Peyer's patch (tissue), 4 donors: ENCODE data around the gene KDM5A. TPM values are rescaled to one million over a fixed set of nuclear protein-coding genes. Genes with fewer than 3 reads are reported as not detected.

Source experiments
- DNase-seq, 3 donors: peaks; one replicate each; pipeline ENCODE4 v3.0.0-alpha.2; 2017 to 2019
- H3K27ac ChIP-seq, 4 donors: fragments of 200-600 bp; sonication (generic); one replicate each; pipeline ENCODE4 v1.5.1; 2016 to 2019
- H3K27me3 ChIP-seq, 2 donors: fragments of 200-600 bp; sonication (generic); one replicate each; pipeline ENCODE4 v1.5.1; 2019
- H3K36me3 ChIP-seq, 3 donors: fragments of 200-600 bp; sonication (generic); one replicate each; pipeline ENCODE4 v1.5.1; 2016 to 2019
- H3K4me1 ChIP-seq, 4 donors: fragments of 200-600 bp; sonication (generic); one replicate each; pipeline ENCODE4 v1.5.1; 2016 to 2019
- H3K4me3 ChIP-seq, 4 donors: fragments of 200-600 bp; sonication (generic); 1 replicate in 3 of 4; 2 replicates in 1 of 4; pipeline ENCODE4 v1.5.1; 2016 to 2019; ENCODE audit warnings: mild to moderate bottlenecking in 1 of 4
- H3K9me3 ChIP-seq, 4 donors: fragments of 200-600 bp; sonication (generic); one replicate each; pipeline ENCODE4 v1.5.1; 2016 to 2019; ENCODE audit warnings: mild to moderate bottlenecking in 1 of 4
- POLR2A ChIP-seq, 2 donors: fragments of 450-650 bp; IDR thresholded peaks; one replicate each; pipeline ENCODE4 v1.5.1; 2017; ENCODE audit warnings: antibody characterized with exemption in 2 of 2, mild to moderate bottlenecking in 2 of 2, moderate library complexity in 2 of 2
- total RNA-seq, 4 donors: library from RNA; depleted of rRNA; stranded (reverse); fragments of >200 nt; gene quantifications; one replicate each; pipeline ENCODE4 v1.1.0, GENCODE V29; 2016
- TF ChIP-seq, protein P1 (sequence below), 6 experiments: fragments of 450-650 bp in 4 of 6; fragments of 200-600 bp in 2 of 6; sonication (generic) in 1 of 6; IDR thresholded peaks; one replicate each; pipeline ENCODE4 v1.5.1; 2017 to 2019; ENCODE audit warnings: antibody characterized with exemption in 6 of 6, mild to moderate bottlenecking in 3 of 6, moderate library complexity in 1 of 6

Gene KDM5A
- total RNA-seq, 4 donors from 2014 or later = 38.8 to 72.7 (median 60.8) TPM

DNA sequence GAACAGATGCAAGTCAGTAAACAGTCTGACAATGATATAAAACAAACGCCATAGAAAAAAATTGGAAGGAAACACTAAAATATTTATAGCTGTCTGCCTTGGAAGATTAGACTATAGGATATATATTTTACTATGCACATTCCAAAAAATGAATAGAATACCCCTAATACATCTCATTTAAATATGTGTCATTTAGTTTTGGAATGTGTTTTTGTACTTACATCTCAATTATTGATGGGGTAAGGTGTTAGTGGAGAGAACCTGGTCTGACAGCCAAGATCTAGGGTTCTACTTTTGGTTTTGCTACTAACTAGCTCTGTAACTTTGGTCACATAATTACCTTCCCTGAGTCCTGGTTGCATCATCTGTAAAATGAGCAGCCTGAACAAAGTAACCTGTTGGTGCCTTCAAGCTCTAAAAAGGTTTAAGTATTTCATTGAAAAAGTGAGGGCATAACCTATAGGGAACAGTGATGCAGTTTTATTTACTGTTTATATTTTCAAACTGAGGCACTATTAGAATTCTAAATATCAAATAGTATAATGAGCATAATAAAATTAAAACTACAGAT lies 97.9 kb downstream of the KDM5A start:
- TF ChIP-seq, protein P1, sequence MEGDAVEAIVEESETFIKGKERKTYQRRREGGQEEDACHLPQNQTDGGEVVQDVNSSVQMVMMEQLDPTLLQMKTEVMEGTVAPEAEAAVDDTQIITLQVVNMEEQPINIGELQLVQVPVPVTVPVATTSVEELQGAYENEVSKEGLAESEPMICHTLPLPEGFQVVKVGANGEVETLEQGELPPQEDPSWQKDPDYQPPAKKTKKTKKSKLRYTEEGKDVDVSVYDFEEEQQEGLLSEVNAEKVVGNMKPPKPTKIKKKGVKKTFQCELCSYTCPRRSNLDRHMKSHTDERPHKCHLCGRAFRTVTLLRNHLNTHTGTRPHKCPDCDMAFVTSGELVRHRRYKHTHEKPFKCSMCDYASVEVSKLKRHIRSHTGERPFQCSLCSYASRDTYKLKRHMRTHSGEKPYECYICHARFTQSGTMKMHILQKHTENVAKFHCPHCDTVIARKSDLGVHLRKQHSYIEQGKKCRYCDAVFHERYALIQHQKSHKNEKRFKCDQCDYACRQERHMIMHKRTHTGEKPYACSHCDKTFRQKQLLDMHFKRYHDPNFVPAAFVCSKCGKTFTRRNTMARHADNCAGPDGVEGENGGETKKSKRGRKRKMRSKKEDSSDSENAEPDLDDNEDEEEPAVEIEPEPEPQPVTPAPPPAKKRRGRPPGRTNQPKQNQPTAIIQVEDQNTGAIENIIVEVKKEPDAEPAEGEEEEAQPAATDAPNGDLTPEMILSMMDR (IDR thresholded peaks at IDR 0.05) = no peak
- TF ChIP-seq POLR2A (IDR thresholded peaks at IDR 0.05) = no peak
- no peaks in the 10 kb centered on the region for H3K4me1 ChIP-seq
- H3K27me3 ChIP-seq = no peaks in the 10 kb centered on the region
- no peaks in the 10 kb centered on the region for H3K9me3 ChIP-seq
- no peak overlapping the region for H3K27ac ChIP-seq
- DNase-seq = no peak
- no peak overlapping the region for H3K4me3 ChIP-seq
- peaks cover 0 to 66% (median 0%) of the 10 kb centered on the region in 3 donors for H3K36me3 ChIP-seq

DNA sequence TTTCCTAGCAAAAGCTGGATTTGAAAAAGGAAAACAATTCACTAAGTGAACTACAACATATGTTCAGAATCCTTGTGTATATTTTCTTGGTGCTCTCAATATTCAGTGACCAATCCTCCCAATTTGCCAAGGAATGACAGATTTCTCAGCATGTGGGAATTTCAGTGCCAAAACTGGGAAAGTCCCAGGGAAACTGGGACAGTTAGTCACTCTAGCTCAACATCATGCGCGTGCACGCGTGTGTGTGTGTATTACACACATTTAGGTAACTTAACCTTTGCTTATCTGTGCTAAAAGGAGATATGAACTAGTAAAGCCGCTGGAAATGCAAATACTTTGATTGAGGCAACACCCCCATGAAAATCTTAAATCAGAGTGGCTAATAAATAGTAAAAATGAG lies 100.4 kb downstream of the KDM5A start:
- H3K4me3 ChIP-seq = no peak overlapping the region
- H3K36me3 ChIP-seq = peaks cover 0 to 61% (median 0%) of the 10 kb centered on the region in 3 donors
- H3K27me3 ChIP-seq = no peaks in the 10 kb centered on the region
- H3K4me1 ChIP-seq = no peaks in the 10 kb centered on the region
- H3K9me3 ChIP-seq = no peaks in the 10 kb centered on the region
- no peak overlapping the region for H3K27ac ChIP-seq
- DNase-seq = no peak
- TF ChIP-seq, protein P1 (IDR thresholded peaks at IDR 0.05) = no peak
- no peak for TF ChIP-seq POLR2A (IDR thresholded peaks at IDR 0.05)

DNA sequence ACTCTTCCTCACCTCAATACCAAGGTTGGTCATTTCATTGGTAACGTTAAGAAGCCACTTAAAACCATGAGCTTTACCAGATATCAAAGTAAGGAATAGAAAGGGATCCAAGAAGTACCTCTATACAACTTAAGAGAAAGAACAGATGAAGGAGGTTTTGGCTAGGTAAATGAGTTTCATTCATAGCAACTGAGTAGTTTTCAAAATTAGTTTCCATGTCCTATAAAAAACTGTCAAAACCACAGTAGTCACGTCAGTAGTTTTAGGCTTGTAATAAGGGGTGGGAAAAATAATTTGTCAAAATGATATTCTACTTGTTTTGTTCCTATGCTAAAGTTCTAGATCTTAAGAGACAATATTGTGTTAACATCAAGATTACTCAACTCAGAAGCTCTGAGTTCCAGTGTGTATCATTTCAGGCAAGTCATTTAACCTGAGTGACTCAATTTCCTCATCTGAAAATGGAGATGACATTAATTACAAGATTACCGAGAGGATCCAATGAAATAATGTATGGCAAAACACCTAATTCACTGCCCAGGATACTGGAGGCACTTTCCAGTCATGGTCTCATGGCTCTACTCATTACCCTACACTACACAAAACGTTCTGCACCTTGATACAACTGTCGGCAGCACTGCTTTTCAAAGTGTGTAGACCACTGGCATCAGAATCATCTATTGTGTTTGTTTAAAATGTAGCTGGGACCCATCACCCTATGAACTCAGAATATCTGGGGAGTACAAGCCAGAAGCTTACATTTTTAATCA lies 102.4 kb downstream of the KDM5A start:
- H3K36me3 ChIP-seq = peaks cover 0 to 57% (median 0%) of the 10 kb centered on the region in 3 donors
- TF ChIP-seq POLR2A (IDR thresholded peaks at IDR 0.05) = no peak
- TF ChIP-seq, protein P1 (IDR thresholded peaks at IDR 0.05) = no peak
- no peak overlapping the region for H3K27ac ChIP-seq
- DNase-seq = no peak
- H3K27me3 ChIP-seq = no peaks in the 10 kb centered on the region
- no peaks in the 10 kb centered on the region for H3K9me3 ChIP-seq
- no peak overlapping the region for H3K4me3 ChIP-seq
- H3K4me1 ChIP-seq = no peaks in the 10 kb centered on the region

- Histone ChIP-seq H3K4me1 (no peaks in the 10 kb centered on the region), H3K27ac (no peak overlapping the region), H3K27me3 (no peaks in the 10 kb centered on the region), H3K36me3 (peaks cover 0 to 10% (median 0%) of the 10 kb centered on the region in 3 donors), H3K4me3 (no peak overlapping the region), H3K9me3 (no peaks in the 10 kb centered on the region)
- no peak for TF ChIP-seq POLR2A (IDR thresholded peaks at IDR 0.05)
- no peak for DNase-seq
Observed at GRCh38 chr12:278046-278445, 111.1 kb downstream of the KDM5A start.

- Histone ChIP-seq H3K27me3 (no peaks in the 10 kb centered on the region), H3K4me1 (no peaks in the 10 kb centered on the region), H3K36me3 (no peaks in the 10 kb centered on the region), H3K9me3 (no peaks in the 10 kb centered on the region), H3K27ac (no peak overlapping the region), H3K4me3 (no peak overlapping the region)
- no peak for TF ChIP-seq POLR2A (IDR thresholded peaks at IDR 0.05)
- TF ChIP-seq, protein P1 (IDR thresholded peaks at IDR 0.05) = no peak
- no peak for DNase-seq
Observed at GRCh38 chr12:275812-276211, 113.3 kb downstream of the KDM5A start.

DNA sequence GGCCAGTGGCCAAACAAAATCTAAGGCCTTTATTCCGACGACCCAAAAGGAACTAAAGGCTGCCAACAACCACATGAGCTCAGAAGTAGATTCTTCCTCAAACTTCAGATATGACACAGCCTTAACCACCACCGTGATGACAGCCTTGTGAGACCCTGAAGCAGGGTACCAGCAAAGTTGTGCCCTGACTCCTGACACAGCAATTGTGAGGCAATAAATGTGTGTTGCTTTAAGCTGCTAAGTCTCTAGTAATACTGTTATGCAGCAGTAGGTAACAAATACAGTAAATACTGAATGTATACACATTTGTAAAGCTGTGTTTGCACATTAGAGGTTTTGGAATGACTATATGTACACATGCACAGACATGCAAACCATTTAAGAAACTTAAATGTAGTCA lies 115.7 kb downstream of the KDM5A start:
- Histone ChIP-seq H3K27ac (no peak overlapping the region), H3K4me1 (no peaks in the 10 kb centered on the region), H3K36me3 (no peaks in the 10 kb centered on the region), H3K4me3 (no peak overlapping the region), H3K27me3 (no peaks in the 10 kb centered on the region), H3K9me3 (no peaks in the 10 kb centered on the region)
- TF ChIP-seq, protein P1 (IDR thresholded peaks at IDR 0.05) = no peak
- no peak for TF ChIP-seq POLR2A (IDR thresholded peaks at IDR 0.05)
- DNase-seq = no peak
